GM12878 (cell line): ENCODE results near the gene KDM2A. TPM values are rescaled to one million over a fixed set of nuclear protein-coding genes. Genes with fewer than 3 reads are reported as not detected.
A peak's percentile ranks its signal among the peaks of the same experiment; 100 is the strongest.

Source experiments
- ASH2L ChIP-seq: fragments of 300-600, 200-600 bp; sonication (generic); IDR thresholded peaks from 2 replicates; pipeline ENCODE4 v1.6.1; 2017; ENCODE audit warnings: low read depth, mild to moderate bottlenecking, borderline replicate concordance
- CBX3 ChIP-seq: fragments of 200-600 bp; sonication (generic); IDR thresholded peaks from 2 replicates; pipeline ENCODE4 v1.6.1; 2016; ENCODE audit warnings: low read depth, borderline replicate concordance
- CBX5 ChIP-seq: sonication (generic); IDR thresholded peaks from 2 replicates; pipeline ENCODE4 v1.6.1; 2016; ENCODE audit warnings: low read depth, moderate library complexity, mild to moderate bottlenecking, inconsistent platforms
- CEBPZ ChIP-seq: fragments of 150-350 bp; IDR thresholded peaks from 2 replicates; pipeline ENCODE4 v1.6.1; 2016; ENCODE audit warnings: low read depth, low read length
- CHD1 ChIP-seq: IDR thresholded peaks from 2 replicates; pipeline ENCODE4 v1.6.1; 2012; ENCODE audit warnings: low read depth, low read length, improper control_type of control experiment
- HCFC1 ChIP-seq: fragments of 150-350 bp; IDR thresholded peaks from 2 replicates; pipeline ENCODE4 v1.6.1; 2014; ENCODE audit warnings: low read length
- JUNB ChIP-seq: IDR thresholded peaks from 2 replicates; pipeline ENCODE4 v1.6.1; 2016; ENCODE audit warnings: antibody characterized with exemption, mild to moderate bottlenecking
- JUND ChIP-seq: IDR thresholded peaks from 2 replicates; pipeline ENCODE4 v1.6.1; 2012; ENCODE audit warnings: low read depth, mild to moderate bottlenecking, low read length, improper control_type of control experiment, moderate library complexity
- NFYB ChIP-seq: IDR thresholded peaks from 2 replicates; pipeline ENCODE4 v1.6.1; 2011; ENCODE audit warnings: low read depth, mild to moderate bottlenecking, low read length, improper control_type of control experiment, moderate library complexity; ENCODE audit not compliant: insufficient read depth
- NKRF ChIP-seq: fragments of 450-650 bp; conservative IDR thresholded peaks from 2 replicates; pipeline ENCODE4 v1.6.1; 2017; ENCODE audit warnings: mild to moderate bottlenecking, moderate library complexity
- NR2C1 ChIP-seq: fragments of 450-650 bp; IDR thresholded peaks from 2 replicates; pipeline ENCODE4 v1.6.1; 2017; ENCODE audit warnings: antibody characterized with exemption, mild to moderate bottlenecking, moderate library complexity
- NR2F1 ChIP-seq: fragments of 450-650 bp; conservative IDR thresholded peaks from 2 replicates; pipeline ENCODE4 v1.6.1; 2017; ENCODE audit warnings: mild to moderate bottlenecking
- PAX8 ChIP-seq: fragments of 450-650 bp; IDR thresholded peaks from 2 replicates; pipeline ENCODE4 v1.6.1; 2017; ENCODE audit warnings: mild to moderate bottlenecking, moderate library complexity
- POLR2AphosphoS5 ChIP-seq: IDR thresholded peaks from 2 replicates; pipeline ENCODE4 v1.6.1; 2011; ENCODE audit warnings: mild to moderate bottlenecking, low read length, inconsistent platforms
- POU2F2 ChIP-seq: IDR thresholded peaks from 3 replicates; pipeline ENCODE4 v1.6.1; 2011; ENCODE audit warnings: low read depth, mild to moderate bottlenecking, low read length, borderline replicate concordance
- RELA ChIP-seq: fragments of 450-650 bp; IDR thresholded peaks from 2 replicates; pipeline ENCODE4 v1.8.0; 2014; ENCODE audit warnings: borderline replicate concordance; ENCODE audit not compliant: partially characterized antibody
- SREBF2 ChIP-seq: IDR thresholded peaks from 2 replicates; pipeline ENCODE4 v1.6.1; 2012; ENCODE audit warnings: mild to moderate bottlenecking, low read length
- STAT3 ChIP-seq: IDR thresholded peaks from 2 replicates; pipeline ENCODE4 v1.6.1; 2011; ENCODE audit warnings: low read depth, low read length, improper control_type of control experiment
- SUPT20H ChIP-seq: IDR thresholded peaks from 2 replicates; pipeline ENCODE4 v1.6.1; 2011; ENCODE audit warnings: low read depth, mild to moderate bottlenecking, low read length, moderate library complexity, borderline replicate concordance; ENCODE audit not compliant: control insufficient read depth
- ZNF687 ChIP-seq: fragments of 450-650 bp; IDR thresholded peaks from 2 replicates; pipeline ENCODE4 v1.6.1; 2017; ENCODE audit warnings: mild to moderate bottlenecking, moderate library complexity
- polyA plus RNA-seq, 11 experiments: library from polyadenylated mRNA; depleted of rRNA in 4 of 11; unstranded in 6 of 11; stranded (reverse) in 5 of 11; fragments of >200 nt; fragmentation: Nextera tagmentation in 4 of 11; fragmentation: Illumina TruSeq in 1 of 11; extraction: Ambion mirVana in 4 of 11; extraction: Trizol in 1 of 11; gene quantifications; 1 replicate in 1 of 11; 2 replicates in 10 of 11; pipeline versions ENCODE4 v1.2.1 to v1.2.3, GENCODE V29; 2011 to 2016; ENCODE audit warnings: inconsistent platforms in 2 of 11, missing spikeins in 2 of 11, low read depth in 1 of 11
- total RNA-seq, 4 experiments: library from RNA; depleted of rRNA in 3 of 4; stranded (reverse); fragments of >200 nt in 3 of 4; fragmentation: Illumina TruSeq in 1 of 4; extraction: Trizol in 1 of 4; gene quantifications; 2 replicates each; pipeline versions ENCODE4 v1.2.1 to v1.2.3, GENCODE V29; 2013 to 2021

Gene KDM2A
- total and polyA plus RNA-seq, 10 of the 15 experiments (the other 5 are each of a cell fraction or from before 2014, with no cell fraction given): 10.5 to 69.3 (median 41.6) TPM

- no peak for TF ChIP-seq CEBPZ
- no peak for TF ChIP-seq CBX3
- peak; percentile 52 for TF ChIP-seq RELA
- TF ChIP-seq HCFC1: no peak
- TF ChIP-seq JUND: no peak
- TF ChIP-seq ASH2L: no peak
- TF ChIP-seq JUNB: no peak
- TF ChIP-seq ZNF687: no peak
- TF ChIP-seq NKRF: no peak
- no peak for TF ChIP-seq POLR2AphosphoS5
- TF ChIP-seq NFYB: no peak
- TF ChIP-seq SREBF2: no peak
- TF ChIP-seq STAT3: no peak
- TF ChIP-seq PAX8: no peak
- TF ChIP-seq NR2F1: peak; percentile 39; the same call in 1 of the 2 replicates
- TF ChIP-seq CBX5: no peak
- no peak for TF ChIP-seq CHD1
- no peak for TF ChIP-seq NR2C1
- no peak for TF ChIP-seq SUPT20H
- no peak for TF ChIP-seq POU2F2
Observed at GRCh38 chr11:67262731-67263675, 143.9 kb downstream of the KDM2A start (continued).
